ENCODE results near the gene MGAT3. TPM values are rescaled to one million over a fixed set of nuclear protein-coding genes. Genes with fewer than 3 reads are reported as not detected.

Gene MGAT3
- total and polyA plus RNA-seq, 2 of the 13 experiments (the other 11 are each of a cell fraction or from before 2014, with no cell fraction given): 0.11 to 0.15 TPM

DNA sequence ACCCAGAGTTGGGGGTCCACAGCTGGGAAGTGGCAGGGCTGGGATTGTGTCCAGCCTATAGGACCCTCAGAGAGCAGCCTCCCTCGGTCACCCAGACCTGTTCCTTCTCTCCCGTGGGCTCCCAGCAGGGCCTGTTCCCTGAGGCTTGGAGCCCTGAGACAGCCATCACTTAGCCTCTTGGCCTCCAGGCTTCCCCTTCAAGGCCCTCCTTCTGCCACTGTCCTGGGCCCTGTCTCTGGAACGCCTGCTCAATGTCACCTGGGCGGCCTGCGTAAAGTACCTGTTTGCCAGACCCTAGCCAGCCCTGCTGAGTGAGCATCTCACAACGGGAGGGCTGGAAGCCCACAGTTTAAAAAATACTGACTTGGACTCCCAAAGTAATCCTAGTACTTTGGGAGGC lies 6.5 kb downstream of the MGAT3 start:
- CTCF ChIA-PET (ENCODE audit: low intra/inter-chr PET ratio, low total read pairs): no interaction called here

More for the DNA sequence above, 6.5 kb downstream of the MGAT3 start:
- H3K4me2 ChIP-seq (ENCODE audit: low read depth, low read length): no peak overlapping the region
- H4K20me1 ChIP-seq (ENCODE audit: insufficient read depth, low read length): no peaks in the 10 kb centered on the region
- intact Hi-C loops (cut with micrococcal nuclease; ENCODE audit: unreplicated experiment): no loop called here
- no peaks in the 10 kb centered on the region for H3K36me3 ChIP-seq (replicated peaks in 1 of 2; ENCODE audit: control insufficient read depth in 1 of 2, insufficient read depth in 2 of 2, low read length in 2 of 2)
- no peak for DNase-seq (ENCODE audit: low spot score)
- POLR2A ChIA-PET: no interaction called here
- H3K9me3 ChIP-seq (ENCODE audit: low read length): no peaks in the 10 kb centered on the region
- no peak overlapping the region for H3K27ac ChIP-seq (ENCODE audit: extremely low read length, insufficient read depth, low read length)
- H3K9ac ChIP-seq (ENCODE audit: insufficient read depth, low read depth, low read length): no peak overlapping the region
- H3K27me3 ChIP-seq (ENCODE audit: control insufficient read depth in 1 of 2, insufficient read depth in 2 of 2, low read length in 2 of 2): peaks cover 4 to 25% of the 10 kb centered on the region in 2 experiments; a peak in 4 of 5 replicates
- BruUV-seq (replicated peaks): no TSS peak
- FAIRE-seq: no peak
- H3K79me2 ChIP-seq (ENCODE audit: insufficient read depth, low read length): no peaks in the 10 kb centered on the region
- in situ Hi-C loops (cut with HindIII; ENCODE audit: extremely low pct_ligation_motif_present, low pct_unique_long_range_greater_than_20kb): no loop called here
- WGBS (ENCODE audit: low lambda C conversion rate): 50% methylated on average over 2 of the region's 6 CpGs
- H3K4me3 ChIP-seq (replicated peaks in 1 of 3; ENCODE audit: insufficient read depth in 1 of 3, low read depth in 2 of 3, low read length in 3 of 3): no peak overlapping the region
- ATAC-seq: no peak
- H3K4me1 ChIP-seq (ENCODE audit: insufficient read depth, low read length): peaks cover 47% of the 10 kb centered on the region
- TF ChIP-seq HOXA5 (CRISPR knock-in tag; IDR thresholded peaks at IDR 0.05) (no peak), NR2C2 (CRISPR knock-in tag; IDR thresholded peaks at IDR 0.05; ENCODE audit: borderline replicate concordance) (no peak), ZNF317 (CRISPR knock-in tag; IDR thresholded peaks at IDR 0.05) (no peak)
- TF ChIP-seq, protein P1, sequence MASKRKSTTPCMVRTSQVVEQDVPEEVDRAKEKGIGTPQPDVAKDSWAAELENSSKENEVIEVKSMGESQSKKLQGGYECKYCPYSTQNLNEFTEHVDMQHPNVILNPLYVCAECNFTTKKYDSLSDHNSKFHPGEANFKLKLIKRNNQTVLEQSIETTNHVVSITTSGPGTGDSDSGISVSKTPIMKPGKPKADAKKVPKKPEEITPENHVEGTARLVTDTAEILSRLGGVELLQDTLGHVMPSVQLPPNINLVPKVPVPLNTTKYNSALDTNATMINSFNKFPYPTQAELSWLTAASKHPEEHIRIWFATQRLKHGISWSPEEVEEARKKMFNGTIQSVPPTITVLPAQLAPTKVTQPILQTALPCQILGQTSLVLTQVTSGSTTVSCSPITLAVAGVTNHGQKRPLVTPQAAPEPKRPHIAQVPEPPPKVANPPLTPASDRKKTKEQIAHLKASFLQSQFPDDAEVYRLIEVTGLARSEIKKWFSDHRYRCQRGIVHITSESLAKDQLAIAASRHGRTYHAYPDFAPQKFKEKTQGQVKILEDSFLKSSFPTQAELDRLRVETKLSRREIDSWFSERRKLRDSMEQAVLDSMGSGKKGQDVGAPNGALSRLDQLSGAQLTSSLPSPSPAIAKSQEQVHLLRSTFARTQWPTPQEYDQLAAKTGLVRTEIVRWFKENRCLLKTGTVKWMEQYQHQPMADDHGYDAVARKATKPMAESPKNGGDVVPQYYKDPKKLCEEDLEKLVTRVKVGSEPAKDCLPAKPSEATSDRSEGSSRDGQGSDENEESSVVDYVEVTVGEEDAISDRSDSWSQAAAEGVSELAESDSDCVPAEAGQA (IDR thresholded peaks at IDR 0.05; ENCODE audit: low read depth): no peak
- TF ChIP-seq, protein P1 (CRISPR knock-in tag; IDR thresholded peaks at IDR 0.05; ENCODE audit: borderline replicate concordance): no peak
- TF ChIP-seq, protein P2, sequence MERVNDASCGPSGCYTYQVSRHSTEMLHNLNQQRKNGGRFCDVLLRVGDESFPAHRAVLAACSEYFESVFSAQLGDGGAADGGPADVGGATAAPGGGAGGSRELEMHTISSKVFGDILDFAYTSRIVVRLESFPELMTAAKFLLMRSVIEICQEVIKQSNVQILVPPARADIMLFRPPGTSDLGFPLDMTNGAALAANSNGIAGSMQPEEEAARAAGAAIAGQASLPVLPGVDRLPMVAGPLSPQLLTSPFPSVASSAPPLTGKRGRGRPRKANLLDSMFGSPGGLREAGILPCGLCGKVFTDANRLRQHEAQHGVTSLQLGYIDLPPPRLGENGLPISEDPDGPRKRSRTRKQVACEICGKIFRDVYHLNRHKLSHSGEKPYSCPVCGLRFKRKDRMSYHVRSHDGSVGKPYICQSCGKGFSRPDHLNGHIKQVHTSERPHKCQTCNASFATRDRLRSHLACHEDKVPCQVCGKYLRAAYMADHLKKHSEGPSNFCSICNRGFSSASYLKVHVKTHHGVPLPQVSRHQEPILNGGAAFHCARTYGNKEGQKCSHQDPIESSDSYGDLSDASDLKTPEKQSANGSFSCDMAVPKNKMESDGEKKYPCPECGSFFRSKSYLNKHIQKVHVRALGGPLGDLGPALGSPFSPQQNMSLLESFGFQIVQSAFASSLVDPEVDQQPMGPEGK (CRISPR knock-in tag; IDR thresholded peaks at IDR 0.05): no peak
- TF ChIP-seq, protein P3, sequence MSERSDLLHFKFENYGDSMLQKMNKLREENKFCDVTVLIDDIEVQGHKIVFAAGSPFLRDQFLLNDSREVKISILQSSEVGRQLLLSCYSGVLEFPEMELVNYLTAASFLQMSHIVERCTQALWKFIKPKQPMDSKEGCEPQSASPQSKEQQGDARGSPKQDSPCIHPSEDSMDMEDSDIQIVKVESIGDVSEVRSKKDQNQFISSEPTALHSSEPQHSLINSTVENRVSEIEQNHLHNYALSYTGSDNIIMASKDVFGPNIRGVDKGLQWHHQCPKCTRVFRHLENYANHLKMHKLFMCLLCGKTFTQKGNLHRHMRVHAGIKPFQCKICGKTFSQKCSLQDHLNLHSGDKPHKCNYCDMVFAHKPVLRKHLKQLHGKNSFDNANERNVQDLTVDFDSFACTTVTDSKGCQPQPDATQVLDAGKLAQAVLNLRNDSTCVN (CRISPR knock-in tag; IDR thresholded peaks at IDR 0.05; ENCODE audit: borderline replicate concordance): no peak
- TF ChIP-seq, protein P4, sequence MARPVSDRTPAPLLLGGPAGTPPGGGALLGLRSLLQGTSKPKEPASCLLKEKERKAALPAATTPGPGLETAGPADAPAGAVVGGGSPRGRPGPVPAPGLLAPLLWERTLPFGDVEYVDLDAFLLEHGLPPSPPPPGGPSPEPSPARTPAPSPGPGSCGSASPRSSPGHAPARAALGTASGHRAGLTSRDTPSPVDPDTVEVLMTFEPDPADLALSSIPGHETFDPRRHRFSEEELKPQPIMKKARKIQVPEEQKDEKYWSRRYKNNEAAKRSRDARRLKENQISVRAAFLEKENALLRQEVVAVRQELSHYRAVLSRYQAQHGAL (CRISPR knock-in tag; IDR thresholded peaks at IDR 0.05; ENCODE audit: not compliant biosample characterization): no peak
- TF ChIP-seq, protein P5, sequence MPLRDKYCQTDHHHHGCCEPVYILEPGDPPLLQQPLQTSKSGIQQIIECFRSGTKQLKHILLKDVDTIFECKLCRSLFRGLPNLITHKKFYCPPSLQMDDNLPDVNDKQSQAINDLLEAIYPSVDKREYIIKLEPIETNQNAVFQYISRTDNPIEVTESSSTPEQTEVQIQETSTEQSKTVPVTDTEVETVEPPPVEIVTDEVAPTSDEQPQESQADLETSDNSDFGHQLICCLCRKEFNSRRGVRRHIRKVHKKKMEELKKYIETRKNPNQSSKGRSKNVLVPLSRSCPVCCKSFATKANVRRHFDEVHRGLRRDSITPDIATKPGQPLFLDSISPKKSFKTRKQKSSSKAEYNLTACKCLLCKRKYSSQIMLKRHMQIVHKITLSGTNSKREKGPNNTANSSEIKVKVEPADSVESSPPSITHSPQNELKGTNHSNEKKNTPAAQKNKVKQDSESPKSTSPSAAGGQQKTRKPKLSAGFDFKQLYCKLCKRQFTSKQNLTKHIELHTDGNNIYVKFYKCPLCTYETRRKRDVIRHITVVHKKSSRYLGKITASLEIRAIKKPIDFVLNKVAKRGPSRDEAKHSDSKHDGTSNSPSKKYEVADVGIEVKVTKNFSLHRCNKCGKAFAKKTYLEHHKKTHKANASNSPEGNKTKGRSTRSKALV (CRISPR knock-in tag; IDR thresholded peaks at IDR 0.05): no peak
- no peak overlapping the region for H2AFZ ChIP-seq (ENCODE audit: low read length)
